ENCODE data around the gene STK24. TPM values are rescaled to one million over a fixed set of nuclear protein-coding genes. Genes with fewer than 3 reads are reported as not detected.
"Not testable (repeated sequence)": the region's sequence is repeated elsewhere in the genome, so short reads cannot be mapped to it uniquely, and the experiment has no call there.

The STK24 gene
- total RNA-seq, 1 donor from 2014 or later = 26.2 TPM

GRCh38 chr13:98438246-98439125 is 138.4 kb downstream of the STK24 start:
- no peak for DNase-seq (ENCODE audit: low spot score)

GRCh38 chr13:98436233-98436910 is 140.5 kb downstream of the STK24 start:
- DNase-seq (ENCODE audit: low spot score) = no peak

GRCh38 chr13:98435376-98435775 is 141.5 kb downstream of the STK24 start:
- no peak for DNase-seq (ENCODE audit: low spot score)

- no peak for DNase-seq (ENCODE audit: low spot score)
Measured at GRCh38 chr13:98434060-98434459, 142.8 kb downstream of the STK24 start.

GRCh38 chr13:98433654-98434053 is 143.3 kb downstream of the STK24 start:
- DNase-seq (ENCODE audit: low spot score) = no peak

GRCh38 chr13:98432638-98433037 is 144.3 kb downstream of the STK24 start:
- DNase-seq (ENCODE audit: low spot score) = no peak

- DNase-seq (ENCODE audit: low spot score) = no peak
Measured at GRCh38 chr13:98429977-98430736, 146.8 kb downstream of the STK24 start.

- no peak for DNase-seq (ENCODE audit: low spot score)
Measured at GRCh38 chr13:98429531-98429930, 147.4 kb downstream of the STK24 start.

- DNase-seq (ENCODE audit: low spot score) = no peak
Measured at GRCh38 chr13:98429081-98429480, 147.8 kb downstream of the STK24 start.

GRCh38 chr13:98428256-98428966 is 148.5 kb downstream of the STK24 start:
- no peak for DNase-seq (ENCODE audit: low spot score)

- no peak for DNase-seq (ENCODE audit: low spot score)
Measured at GRCh38 chr13:98427331-98427995, 149.4 kb downstream of the STK24 start.

GRCh38 chr13:98423417-98423816 is 153.5 kb downstream of the STK24 start:
- no peak for DNase-seq (ENCODE audit: low spot score)

GRCh38 chr13:98422046-98422445 is 154.9 kb downstream of the STK24 start:
- DNase-seq (ENCODE audit: low spot score) = no peak

- DNase-seq (ENCODE audit: low spot score) = no peak
Measured at GRCh38 chr13:98420554-98421175, 156.2 kb downstream of the STK24 start.

- DNase-seq (ENCODE audit: low spot score) = no peak
Measured at GRCh38 chr13:98419786-98420553, 156.9 kb downstream of the STK24 start.

- peak; percentile 55 for DNase-seq (ENCODE audit: low spot score)
Measured at GRCh38 chr13:98416408-98416807, 160.5 kb downstream of the STK24 start.

GRCh38 chr13:98415326-98416070 is 161.4 kb downstream of the STK24 start:
- no peak for DNase-seq (ENCODE audit: low spot score)

- no peak for DNase-seq (ENCODE audit: low spot score)
Measured at GRCh38 chr13:98413796-98414195, 163.1 kb downstream of the STK24 start.

- not testable (repeated sequence) for DNase-seq (ENCODE audit: low spot score)
Measured at GRCh38 chr13:98413278-98413677, 163.6 kb downstream of the STK24 start.
